HG03025 (cell line): ENCODE data around the gene CORT.
"Not testable (repeated sequence)": the region's sequence is repeated elsewhere in the genome, so short reads cannot be mapped to it uniquely, and the experiment has no call there.

Experiments used
- ATAC-seq: cut with Tn5 transposase; IDR thresholded peaks from one replicate; pipeline ENCODE4 v1.9.1; 2021; ENCODE audit warnings: mild to moderate bottlenecking, moderate library complexity; ENCODE audit not compliant: unreplicated experiment, low FRiP score

The CORT gene, protein sequence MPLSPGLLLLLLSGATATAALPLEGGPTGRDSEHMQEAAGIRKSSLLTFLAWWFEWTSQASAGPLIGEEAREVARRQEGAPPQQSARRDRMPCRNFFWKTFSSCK

GRCh38 chr1:10449751-10450150, at the start of gene CORT:
Gene CORT, plus strand, starts transcription at chr1:10450031. Its CDS starts 193 bp downstream, at chr1:10450224.
- ATAC-seq = no peak

- no peak for ATAC-seq
Measured at GRCh38 chr1:10401281-10401680, 48.5 kb upstream of the CORT start.

DNA sequence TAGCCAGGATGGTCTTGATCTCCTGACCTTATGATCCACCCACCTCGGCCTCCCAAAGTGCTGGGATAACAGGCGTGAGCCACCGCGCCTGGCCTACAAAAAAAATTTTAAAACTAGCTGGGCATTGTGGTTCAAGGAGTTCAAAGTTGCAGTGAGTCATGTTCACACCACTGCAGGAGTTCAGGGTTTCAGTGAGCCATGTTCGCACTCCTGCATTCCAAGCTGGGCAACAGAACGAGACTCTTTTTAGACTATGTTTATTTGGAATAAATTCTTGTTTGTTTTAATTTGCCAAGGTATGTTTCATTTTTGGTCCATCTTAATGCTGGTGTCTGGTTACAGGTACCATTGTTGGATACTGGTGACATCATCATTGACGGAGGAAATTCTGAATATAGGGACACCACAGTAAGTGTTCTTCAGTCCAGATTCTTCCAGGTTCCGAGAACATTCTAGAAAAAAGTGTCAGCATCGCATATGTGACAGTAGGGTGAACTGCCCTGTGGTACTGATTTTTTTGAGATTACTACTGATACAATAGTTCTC, 47.0 kb upstream of the CORT start:
- no peak for ATAC-seq

DNA sequence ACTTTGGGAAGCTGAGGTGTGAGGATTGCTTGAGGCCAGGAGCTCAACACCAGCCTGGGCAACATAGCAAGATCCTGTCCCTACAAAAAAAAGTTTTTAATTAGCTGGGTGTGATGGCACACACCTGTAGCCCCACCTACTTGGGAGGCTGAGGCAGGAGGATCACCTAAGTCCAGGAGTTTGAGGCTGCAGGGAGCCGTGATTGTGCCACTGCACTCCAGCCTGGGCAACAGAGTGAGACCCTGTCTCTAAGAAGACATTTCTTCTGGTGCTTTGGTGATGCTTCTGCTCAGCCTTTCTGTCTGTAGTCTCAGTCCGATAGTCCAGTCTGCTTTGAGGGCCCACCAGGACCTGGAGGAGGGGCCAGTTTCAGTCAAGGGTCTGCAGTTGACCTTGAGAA, 42.6 kb upstream of the CORT start:
- no peak for ATAC-seq

DNA sequence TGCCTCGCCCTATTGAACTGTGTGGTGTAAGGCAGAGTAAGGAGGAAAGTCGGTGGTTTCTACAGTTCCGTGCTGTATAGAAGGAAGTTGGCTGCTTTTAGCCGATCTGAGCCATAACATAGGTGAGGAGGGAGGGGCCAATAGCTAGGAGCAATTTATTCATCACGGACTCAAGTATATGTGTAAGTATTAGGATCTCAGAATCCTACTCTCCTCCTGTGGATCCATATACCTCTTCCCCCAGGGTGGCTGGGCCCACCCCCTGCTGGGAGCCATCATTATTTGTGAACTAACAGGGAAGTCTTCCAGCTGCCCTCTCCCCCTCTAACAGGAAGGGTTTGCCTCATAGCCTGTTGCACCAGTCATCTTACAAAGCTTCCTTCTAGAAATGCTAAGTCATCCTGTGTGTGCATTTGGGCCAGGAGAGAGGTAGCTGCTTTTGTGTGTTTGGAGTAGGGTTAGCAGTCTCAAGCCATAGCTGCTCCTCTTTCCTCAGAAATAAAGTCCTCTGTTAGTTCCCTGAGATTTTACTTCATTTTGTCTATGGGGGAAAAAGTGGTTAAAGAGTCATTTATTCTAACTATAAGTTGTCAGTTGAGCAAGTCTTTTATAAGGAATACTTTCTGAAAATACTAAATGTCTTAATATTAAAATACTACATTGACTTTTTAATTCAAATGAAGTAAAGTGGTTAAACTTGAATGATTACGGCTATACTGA, 34.5 kb upstream of the CORT start:
- no peak for ATAC-seq

- ATAC-seq = not testable (repeated sequence)
Measured at GRCh38 chr1:10415967-10416366, 33.9 kb upstream of the CORT start.

- ATAC-seq = not testable (repeated sequence)
Measured at GRCh38 chr1:10418741-10419140, 31.1 kb upstream of the CORT start.

DNA sequence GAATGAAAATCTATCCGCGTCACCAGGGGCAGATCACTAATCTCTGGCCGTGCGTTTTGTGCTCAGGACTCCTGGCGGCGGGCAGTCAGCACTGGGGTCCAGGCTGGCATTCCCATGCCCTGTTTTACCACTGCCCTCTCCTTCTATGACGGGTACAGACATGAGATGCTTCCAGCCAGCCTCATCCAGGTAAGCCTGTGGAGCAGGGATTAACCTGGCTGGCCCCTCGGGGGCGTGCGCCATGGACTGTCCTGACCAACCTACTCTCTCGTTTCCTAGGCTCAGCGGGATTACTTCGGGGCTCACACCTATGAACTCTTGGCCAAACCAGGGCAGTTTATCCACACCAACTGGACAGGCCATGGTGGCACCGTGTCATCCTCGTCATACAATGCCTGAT, 30.5 kb upstream of the CORT start:
- no peak for ATAC-seq

- no peak for ATAC-seq
Measured at GRCh38 chr1:10421637-10422036, 28.2 kb upstream of the CORT start.

- no peak for ATAC-seq
Measured at GRCh38 chr1:10424034-10424433, 25.8 kb upstream of the CORT start.

DNA sequence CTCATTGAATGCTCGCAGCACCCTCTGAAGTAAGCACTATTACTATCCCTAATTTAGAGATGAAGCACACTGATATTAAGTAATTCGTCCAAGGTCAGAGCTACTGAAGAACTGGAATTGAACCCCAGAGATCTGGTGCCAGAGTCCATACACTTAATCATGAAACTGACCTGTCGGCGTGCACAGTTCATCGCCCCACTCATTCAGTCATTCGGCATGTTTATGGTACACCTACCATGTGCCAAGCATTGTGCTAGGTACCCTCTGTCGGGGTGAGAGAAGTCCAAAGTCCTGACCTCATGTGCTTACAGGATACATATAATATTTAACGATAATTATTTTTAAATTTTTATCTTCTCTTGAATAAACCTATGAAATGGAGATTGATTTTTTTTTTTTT, 25.2 kb upstream of the CORT start:
- no peak for ATAC-seq

DNA sequence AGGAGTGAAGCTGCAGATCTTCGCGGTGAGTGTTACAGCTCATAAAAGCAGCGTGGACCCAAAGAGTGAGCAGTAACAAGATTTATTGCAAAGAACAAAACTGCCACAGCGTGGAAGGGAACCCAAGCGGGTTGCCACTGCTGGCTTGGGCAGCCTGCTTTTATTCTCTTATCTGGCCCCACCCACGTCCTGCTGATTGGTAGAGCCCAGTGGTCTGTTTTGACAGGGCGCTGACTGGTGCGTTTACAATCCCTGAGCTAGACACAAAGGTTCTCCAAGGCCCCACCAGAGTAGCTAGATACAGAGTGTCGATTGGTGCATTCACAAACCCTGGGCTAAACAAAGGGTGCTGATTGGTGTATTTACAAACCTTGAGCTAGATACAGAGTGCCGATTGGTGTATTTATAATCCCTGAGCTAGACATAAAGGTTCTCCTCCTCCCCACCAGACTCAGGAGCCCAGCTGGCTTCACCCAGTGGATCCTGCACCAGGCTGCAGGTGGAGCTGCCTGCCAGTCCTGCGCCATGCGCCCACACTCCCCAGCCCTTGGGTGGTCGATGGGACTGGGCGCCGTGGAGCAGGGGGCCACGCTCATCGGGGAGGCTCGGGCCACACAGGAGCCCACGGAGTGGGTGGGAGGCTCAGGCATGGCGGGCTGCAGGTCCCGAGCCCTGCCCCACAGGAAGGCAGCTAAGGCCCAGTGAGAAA, 23.9 kb upstream of the CORT start:
- not testable (repeated sequence) for ATAC-seq

GRCh38 chr1:10426535-10426848, 23.3 kb upstream of the CORT start:
- ATAC-seq = not testable (repeated sequence)

DNA sequence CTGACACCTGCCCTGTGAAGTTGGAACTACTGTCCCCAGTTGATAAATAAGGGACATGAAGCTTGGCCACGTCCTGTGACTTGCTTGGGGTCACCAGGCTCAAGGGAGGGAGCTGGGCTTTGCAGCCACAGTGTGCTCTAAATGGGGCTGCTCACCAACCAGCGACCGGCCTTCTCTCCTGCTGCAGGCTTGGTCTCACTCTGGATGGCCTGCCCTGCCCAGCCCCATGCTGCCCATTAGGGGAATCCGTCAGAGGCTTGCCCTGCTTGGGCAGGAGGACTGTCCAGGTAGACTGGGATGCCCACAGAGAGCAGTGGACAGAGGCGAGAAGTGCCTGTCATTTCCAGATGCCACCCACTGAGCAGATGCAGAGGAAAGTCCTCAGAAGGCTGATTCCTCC, 20.8 kb upstream of the CORT start:
- ATAC-seq = no peak

- ATAC-seq = peak; percentile 4
Measured at GRCh38 chr1:10429868-10430215, 20.0 kb upstream of the CORT start.

GRCh38 chr1:10430216-10431069, 19.4 kb upstream of the CORT start, which contains the start of gene CENPS:
Gene CENPS, plus strand, starts transcription at chr1:10430433. Its CDS starts 85 bp downstream, at chr1:10430518.
- peak; percentile 69 for ATAC-seq

- ATAC-seq = no peak
Measured at GRCh38 chr1:10431070-10431730, 18.6 kb upstream of the CORT start.

DNA sequence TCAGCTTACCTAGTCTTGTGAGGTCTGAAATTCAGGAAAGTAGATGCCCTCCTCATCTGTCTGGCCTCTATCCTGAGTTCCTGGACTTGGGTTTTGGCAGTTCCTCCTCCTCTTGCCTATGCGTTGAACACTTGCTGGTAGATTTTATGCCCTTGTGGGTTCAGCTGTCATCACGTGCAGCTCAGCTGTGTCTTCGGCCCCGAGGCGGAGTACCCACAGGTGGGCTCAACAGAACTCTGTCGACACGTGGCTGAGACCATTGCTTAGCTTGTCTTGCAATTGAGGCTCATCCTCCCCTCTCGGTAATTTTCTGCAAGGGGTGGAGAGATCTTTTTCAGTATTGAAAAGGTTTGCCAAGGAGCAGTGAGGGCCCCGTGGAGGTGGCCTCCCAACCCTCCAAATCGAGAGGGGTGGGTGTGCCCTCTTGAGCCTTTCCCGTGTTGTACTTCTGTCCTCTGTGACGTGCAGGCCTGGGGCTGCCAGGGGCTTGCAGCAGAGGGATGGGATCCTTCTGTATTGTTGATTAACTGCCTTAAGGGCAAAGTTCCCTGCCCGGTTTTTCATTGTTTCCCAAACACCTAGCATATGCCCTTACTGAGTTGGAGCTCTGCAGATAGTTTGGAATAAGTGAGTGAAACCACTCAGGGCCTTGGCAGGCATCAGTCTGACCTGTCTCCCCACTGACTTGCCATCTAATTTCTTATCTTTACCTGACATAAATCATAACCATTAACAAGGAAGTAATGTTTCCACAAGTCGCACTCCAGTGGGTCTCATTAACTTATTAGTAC, 16.7 kb upstream of the CORT start:
- ATAC-seq = no peak

DNA sequence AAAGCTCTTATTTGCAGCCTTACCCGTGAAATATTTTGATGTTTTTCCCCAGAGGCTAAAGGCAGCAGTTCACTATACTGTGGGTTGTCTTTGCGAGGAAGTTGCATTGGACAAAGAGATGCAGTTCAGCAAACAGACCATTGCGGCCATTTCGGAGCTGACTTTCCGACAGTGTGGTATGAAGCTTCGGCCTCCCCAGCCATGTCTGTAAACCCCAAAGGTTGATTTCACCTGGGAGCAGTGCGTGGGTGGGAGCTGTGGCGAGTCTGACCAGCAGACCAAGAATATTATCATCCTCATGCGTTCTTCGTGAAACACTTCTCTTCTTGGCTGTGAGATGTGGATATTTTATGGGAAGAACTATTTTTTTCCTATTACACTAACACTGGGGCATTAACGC, 16.0 kb upstream of the CORT start:
- no peak for ATAC-seq

GRCh38 chr1:10434590-10434989, 15.2 kb upstream of the CORT start:
- no peak for ATAC-seq
